IMR-90 (cell line): ENCODE results near the gene SLC25A44. TPM values are rescaled to one million over a fixed set of nuclear protein-coding genes. Genes with fewer than 3 reads are reported as not detected.

Experiments
- ATAC-seq: fragments of 200-7000 bp; cut with Tn5 transposase; 2 replicates; pipeline ENCODE4 v1.9.1; 2020; ENCODE audit warnings: low read depth, mild to moderate bottlenecking, moderate library complexity
- BruUV-seq: library from RNA; stranded (reverse); fragments of 400-500 nt; replicated peaks from 2 replicates; lab custom pipeline; 2021; lab: Mats Ljungman, UMichigan
- CTCF ChIA-PET: fragments of 300-600 bp; formaldehyde crosslinking; extraction: SDS; loops from one replicate; lab custom pipeline; 2021; ENCODE audit warnings: antibody characterized with exemption; lab: Yijun Ruan, JAX
- POLR2A ChIA-PET: fragments of 300-600 bp; sonication (Branson Sonifier 250); formaldehyde crosslinking; loops from one replicate; lab custom pipeline; 2022; ENCODE audit warnings: antibody characterized with exemption; ENCODE audit not compliant: unreplicated experiment; lab: Charles Lee
- DNase-seq: peaks from one replicate; pipeline ENCODE4 v3.0.0; 2013
- H2AFZ ChIP-seq: replicated peaks from 2 replicates; pipeline ENCODE3; 2013; ENCODE audit warnings: low read length, mild to moderate bottlenecking; ENCODE audit not compliant: poor library complexity
- H2AK5ac ChIP-seq: 2 replicates; pipeline ENCODE4 v1.6.1; 2013; ENCODE audit warnings: low read depth, low read length, inconsistent platforms
- H2AK9ac ChIP-seq: replicated peaks from 2 replicates; pipeline ENCODE3; 2013; ENCODE audit warnings: mild to moderate bottlenecking, low read depth, low read length, moderate library complexity; ENCODE audit not compliant: poor library complexity
- H2BK120ac ChIP-seq: 2 replicates; pipeline ENCODE4 v1.6.1; 2013; ENCODE audit warnings: low read depth, low read length, inconsistent platforms
- H2BK15ac ChIP-seq: 3 replicates; pipeline ENCODE4 v1.6.1; 2013; ENCODE audit warnings: low read depth, low read length, inconsistent platforms
- H2BK20ac ChIP-seq: 2 replicates; pipeline ENCODE4 v1.6.1; 2013; ENCODE audit warnings: low read depth, mild to moderate bottlenecking, inconsistent platforms, low read length, moderate library complexity
- H2BK5ac ChIP-seq: 2 replicates; pipeline ENCODE4 v1.6.1; 2013; ENCODE audit warnings: mild to moderate bottlenecking, low read depth, low read length, inconsistent platforms; ENCODE audit not compliant: poor library complexity, severe bottlenecking
- H3K14ac ChIP-seq: replicated peaks from 2 replicates; pipeline ENCODE4 v1.6.1; 2013; ENCODE audit warnings: low read depth, low read length, inconsistent platforms
- H3K18ac ChIP-seq: 2 replicates; pipeline ENCODE4 v1.6.1; 2013; ENCODE audit warnings: low read depth, low read length, control low read depth
- H3K23ac ChIP-seq: 2 replicates; pipeline ENCODE4 v1.6.1; 2013; ENCODE audit warnings: low read depth, low read length, inconsistent platforms
- H3K27ac ChIP-seq: 2 replicates; pipeline ENCODE4 v1.5.1; 2013; ENCODE audit warnings: mild to moderate bottlenecking, control low read depth, low read length; ENCODE audit not compliant: insufficient read depth
- H3K27me3 ChIP-seq: 2 replicates; pipeline ENCODE4 v1.6.1; 2013; ENCODE audit warnings: low read length; ENCODE audit not compliant: control insufficient read depth, insufficient read depth
- H3K36me3 ChIP-seq: 2 replicates; pipeline ENCODE4 v1.6.1; 2013; ENCODE audit warnings: low read length, mixed read lengths; ENCODE audit not compliant: control insufficient read depth, insufficient read depth
- H3K4ac ChIP-seq: 2 replicates; pipeline ENCODE4 v1.6.1; 2013; ENCODE audit warnings: low read depth, low read length, inconsistent platforms
- H3K4me1 ChIP-seq: 2 replicates; pipeline ENCODE4 v1.6.1; 2013; ENCODE audit warnings: low read length, mixed read lengths; ENCODE audit not compliant: control insufficient read depth, insufficient read depth
- H3K4me2 ChIP-seq: 2 replicates; pipeline ENCODE4 v1.6.1; 2013; ENCODE audit warnings: low read depth, mild to moderate bottlenecking, control low read depth, low read length, moderate library complexity
- H3K4me3 ChIP-seq: 2 replicates; pipeline ENCODE4 v1.5.1; 2013; ENCODE audit warnings: low read depth, mild to moderate bottlenecking, control low read depth, low read length, moderate library complexity; ENCODE audit not compliant: insufficient read depth
- H3K56ac ChIP-seq: 2 replicates; pipeline ENCODE4 v1.6.1; 2013; ENCODE audit warnings: low read length, inconsistent platforms; ENCODE audit not compliant: insufficient read depth; ENCODE audit errors: extremely low read depth
- H3K79me1 ChIP-seq, 2 experiments: 2 replicates each; pipeline ENCODE4 v1.6.1; 2013; ENCODE audit warnings: low read length in 2 of 2, inconsistent platforms in 1 of 2, low read depth in 1 of 2
- H3K9ac ChIP-seq: 2 replicates; pipeline ENCODE4 v1.6.1; 2013; ENCODE audit warnings: low read depth, low read length, control low read depth
- H3K9me1 ChIP-seq: 2 replicates; pipeline ENCODE4 v1.6.1; 2013; ENCODE audit warnings: low read length, inconsistent platforms; ENCODE audit not compliant: insufficient read depth
- H3K9me3 ChIP-seq: 2 replicates; pipeline ENCODE4 v1.6.1; 2013; ENCODE audit warnings: low read length; ENCODE audit not compliant: control insufficient read depth, insufficient read depth
- H4K20me1 ChIP-seq: 2 replicates; pipeline ENCODE4 v1.6.1; 2013; ENCODE audit warnings: low read length, inconsistent platforms; ENCODE audit not compliant: insufficient read depth
- H4K5ac ChIP-seq: 2 replicates; pipeline ENCODE4 v1.6.1; 2013; ENCODE audit warnings: mild to moderate bottlenecking, low read depth, low read length, control low read depth
- H4K8ac ChIP-seq, 2 experiments: 2 replicates each; pipeline ENCODE4 v1.6.1; 2013; ENCODE audit warnings: low read depth in 2 of 2, low read length in 2 of 2, control low read depth in 1 of 2, inconsistent platforms in 1 of 2
- H4K91ac ChIP-seq: 2 replicates; pipeline ENCODE4 v1.6.1; 2013; ENCODE audit warnings: low read depth, low read length, inconsistent platforms; ENCODE audit not compliant: insufficient read depth
- CEBPB ChIP-seq: IDR thresholded peaks from 2 replicates; pipeline ENCODE4 v1.6.1; 2012; ENCODE audit warnings: low read depth, low read length, improper control_type of control experiment
- CHD1 ChIP-seq: IDR thresholded peaks from 2 replicates; pipeline ENCODE4 v1.6.1; 2012; ENCODE audit warnings: low read depth, low read length, improper control_type of control experiment
- FOS ChIP-seq: fragments of 150-350 bp; IDR thresholded peaks from 2 replicates; pipeline ENCODE4 v1.6.1; 2016; ENCODE audit warnings: low read depth, low read length
- MAFK ChIP-seq: IDR thresholded peaks from 2 replicates; pipeline ENCODE4 v1.6.1; 2012; ENCODE audit warnings: low read depth, low read length, improper control_type of control experiment
- MAZ ChIP-seq: IDR thresholded peaks from 2 replicates; pipeline ENCODE4 v1.6.1; 2012; ENCODE audit warnings: low read depth, mild to moderate bottlenecking, low read length, improper control_type of control experiment, moderate library complexity, borderline replicate concordance
- NFE2L2 ChIP-seq: fragments of 150-350 bp; IDR thresholded peaks from 2 replicates; pipeline ENCODE4 v1.6.1; 2016; ENCODE audit warnings: low read depth, mild to moderate bottlenecking, low read length
- POLR2A ChIP-seq: IDR thresholded peaks from 2 replicates; pipeline ENCODE4 v1.6.1; 2012; ENCODE audit warnings: mild to moderate bottlenecking, low read depth, low read length
- RAD21 ChIP-seq: IDR thresholded peaks from 2 replicates; pipeline ENCODE4 v1.6.1; 2012; ENCODE audit warnings: low read length, improper control_type of control experiment
- SMC3 ChIP-seq: fragments of 150-350 bp; IDR thresholded peaks from 2 replicates; pipeline ENCODE4 v1.6.1; 2016; ENCODE audit warnings: low read depth, mild to moderate bottlenecking, antibody characterized with exemption, low read length, moderate library complexity
- WGBS, 2 experiments: methylation state at CpG; one replicate each; pipeline versions ENCODE4 v1.1.5 to v1.1.7; 2013; ENCODE audit warnings: missing lambda C conversion rate in 2 of 2; ENCODE audit not compliant: insufficient read length in 1 of 2; ENCODE audit errors: extremely low coverage in 2 of 2; 5-methylcytosine and 5-hydroxymethylcytosine counted together
- dilution Hi-C: fragments of 300-500 bp; cut with HindIII; formaldehyde crosslinking; loops from one replicate; pipeline ENCODE4 v1.14.3; 2018; ENCODE audit warnings: low sequenced_read_pairs; ENCODE audit not compliant: unreplicated experiment
- in situ Hi-C: fragments of 300-500 bp; cut with MboI; formaldehyde crosslinking; loops from 3 replicates; pipeline ENCODE4 v1.14.3; 2019; ENCODE audit warnings: low sequenced_read_pairs, inconsistent platforms, mixed read lengths
- intact Hi-C: fragments of 100-400 bp; cut with micrococcal nuclease; formaldehyde crosslinking; loops from 2 replicates; pipeline ENCODE4 v1.10.0; 2022
- polyA plus RNA-seq, 3 experiments: library from polyadenylated mRNA; depleted of rRNA; stranded (reverse); fragments of >200 nt; gene quantifications; 2 replicates each; pipeline ENCODE4 v1.2.3, GENCODE V29; 2012; ENCODE audit warnings: low replicate concordance in 1 of 3
- total RNA-seq: library from RNA; depleted of rRNA; stranded (reverse); fragments of >200 nt; gene quantifications from 2 replicates; pipeline ENCODE4 v1.2.3, GENCODE V29; 2012
- TF ChIP-seq, protein P1 (sequence below): fragments of 150-350 bp; IDR thresholded peaks from 2 replicates; pipeline ENCODE4 v1.6.1; 2016; ENCODE audit warnings: low read depth, mild to moderate bottlenecking, low read length, moderate library complexity, borderline replicate concordance
- TF ChIP-seq, protein P2 (sequence below): fragments of 150-350 bp; IDR thresholded peaks from 2 replicates; pipeline ENCODE4 v1.6.1; 2017; ENCODE audit warnings: mild to moderate bottlenecking, antibody characterized with exemption, low read length, low read depth

SLC25A44 gene
- total and polyA plus RNA-seq, 2 of the 4 experiments (the other 2 are of a cell fraction) = 12.7 to 20.2 TPM

DNA sequence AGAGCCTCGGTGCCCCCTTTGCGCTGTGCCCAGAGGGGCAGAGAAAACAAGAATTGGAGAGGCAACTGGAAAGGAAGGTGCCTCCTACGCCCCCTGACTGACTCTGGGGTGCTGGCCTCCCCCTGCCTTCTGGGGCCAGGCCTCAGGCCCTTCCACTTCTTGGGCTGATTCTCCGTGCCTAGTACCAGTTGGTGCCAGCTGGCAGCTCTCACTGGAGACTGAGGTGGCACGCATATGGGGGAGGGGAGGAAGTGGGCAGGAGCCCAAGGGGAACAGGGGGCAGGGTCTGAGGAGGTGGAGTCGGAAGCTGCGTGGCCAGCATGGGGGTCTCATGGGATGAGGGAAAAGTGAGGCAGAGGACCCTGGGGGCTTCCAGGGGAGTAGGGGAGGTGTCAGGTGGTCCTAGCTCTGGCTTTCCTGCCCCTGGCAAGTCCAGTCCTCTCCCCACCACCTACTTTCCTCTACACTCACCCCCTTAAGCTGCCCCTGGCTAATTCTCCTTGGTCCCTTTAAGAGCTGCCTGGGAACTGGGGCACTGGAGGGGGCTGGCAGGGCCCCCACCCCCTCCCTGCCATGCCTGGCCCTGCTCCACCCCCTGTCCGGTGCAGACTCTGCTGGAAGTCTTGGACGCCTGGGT, 47.0 kb upstream of the SLC25A44 start:
- 0 out of 2 replicates have a peak, but pooled peaks cover 8% of the 10 kb centered on the region for H3K9me1 ChIP-seq
- H4K5ac ChIP-seq = peak overlapping the region; percentile 14; the same call in 1 of the 2 replicates
- in situ Hi-C loops (loop anchor here (5.0 kb wide), 1 partner anchor 80 kb away; no protein-coding TSS in a partner anchor), dilution Hi-C loops (no loop called here), intact Hi-C loops (loop anchor here (1.0 to 2.0 kb wide), 3 partner anchors 46 to 172 kb away; no protein-coding TSS in a partner anchor)
- no peak overlapping the region; the same call in 1 of the 2 replicates for H3K18ac ChIP-seq
- peaks cover 0 to 4% of the 10 kb centered on the region in 2 experiments; a peak in 1 of 4 replicates for H3K79me1 ChIP-seq
- H3K23ac ChIP-seq = no peak overlapping the region
- POLR2A ChIA-PET = no interaction called here
- no peak overlapping the region for H2BK5ac ChIP-seq
- H2AK9ac ChIP-seq = peak overlapping the region; percentile 75
- no peak for TF ChIP-seq SMC3
- TF ChIP-seq RAD21 = no peak
- no peak for TF ChIP-seq MAFK
- TF ChIP-seq MAZ = no peak
- TF ChIP-seq CHD1 = no peak
- no peak for TF ChIP-seq CEBPB
- TF ChIP-seq FOS = no peak
- TF ChIP-seq, protein P1, sequence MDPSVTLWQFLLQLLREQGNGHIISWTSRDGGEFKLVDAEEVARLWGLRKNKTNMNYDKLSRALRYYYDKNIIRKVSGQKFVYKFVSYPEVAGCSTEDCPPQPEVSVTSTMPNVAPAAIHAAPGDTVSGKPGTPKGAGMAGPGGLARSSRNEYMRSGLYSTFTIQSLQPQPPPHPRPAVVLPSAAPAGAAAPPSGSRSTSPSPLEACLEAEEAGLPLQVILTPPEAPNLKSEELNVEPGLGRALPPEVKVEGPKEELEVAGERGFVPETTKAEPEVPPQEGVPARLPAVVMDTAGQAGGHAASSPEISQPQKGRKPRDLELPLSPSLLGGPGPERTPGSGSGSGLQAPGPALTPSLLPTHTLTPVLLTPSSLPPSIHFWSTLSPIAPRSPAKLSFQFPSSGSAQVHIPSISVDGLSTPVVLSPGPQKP = no peak
- TF ChIP-seq POLR2A = no peak
- TF ChIP-seq NFE2L2 = no peak
- TF ChIP-seq, protein P2, sequence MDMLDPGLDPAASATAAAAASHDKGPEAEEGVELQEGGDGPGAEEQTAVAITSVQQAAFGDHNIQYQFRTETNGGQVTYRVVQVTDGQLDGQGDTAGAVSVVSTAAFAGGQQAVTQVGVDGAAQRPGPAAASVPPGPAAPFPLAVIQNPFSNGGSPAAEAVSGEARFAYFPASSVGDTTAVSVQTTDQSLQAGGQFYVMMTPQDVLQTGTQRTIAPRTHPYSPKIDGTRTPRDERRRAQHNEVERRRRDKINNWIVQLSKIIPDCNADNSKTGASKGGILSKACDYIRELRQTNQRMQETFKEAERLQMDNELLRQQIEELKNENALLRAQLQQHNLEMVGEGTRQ = no peak
- H3K14ac ChIP-seq = no peak overlapping the region; the same call in 1 of the 2 replicates
- no peak overlapping the region for H2BK20ac ChIP-seq
- WGBS, 2 experiments = 67% methylated on average over 1 of the region's 9 CpGs; no CpG with 5 or more reads in 1 of the 2 experiments
- peak overlapping the region; percentile 13; the same call in 1 of the 2 replicates for H2BK120ac ChIP-seq
- BruUV-seq = no TSS peak
- H4K91ac ChIP-seq = no peak overlapping the region
- no peak overlapping the region for H2AK5ac ChIP-seq
- peak overlapping the region in 1 of 2 experiments; percentile 31; a peak in 1 of 4 replicates for H4K8ac ChIP-seq
- H3K27me3 ChIP-seq = peaks cover 14% of the 10 kb centered on the region; the same call in 1 of the 2 replicates
- H3K9me3 ChIP-seq = no peaks in the 10 kb centered on the region
- no peaks in the 10 kb centered on the region for H3K36me3 ChIP-seq
- H3K27ac ChIP-seq = no peak overlapping the region
- no peak overlapping the region for H2BK15ac ChIP-seq
- H3K9ac ChIP-seq = peak overlapping the region; percentile 39; the same call in 1 of the 2 replicates
- H3K4ac ChIP-seq = peak overlapping the region; percentile 31; the same call in 1 of the 2 replicates
- H4K20me1 ChIP-seq = peaks cover 11% of the 10 kb centered on the region
- no peak overlapping the region for H3K56ac ChIP-seq
- peak; percentile 1 for ATAC-seq
- DNase-seq = no peak
- H3K4me2 ChIP-seq = no peak overlapping the region; the same call in 1 of the 2 replicates
- H2AFZ ChIP-seq = peak overlapping the region; percentile 60
- CTCF ChIA-PET = interaction anchor here (0.7 kb wide), 2 partner anchors 78 to 86 kb away, joined by 3 to 6 read pairs; no protein-coding TSS in a partner anchor
- H3K4me3 ChIP-seq = no peak overlapping the region
- H3K4me1 ChIP-seq = peaks cover 11% of the 10 kb centered on the region; the same call in 1 of the 2 replicates
